Tibial artery (tissue), 4 donors: Measurements from ENCODE around the gene UBA52.

Experiments
- DNase-seq, 2 donors: peaks; one replicate each; pipeline ENCODE4 v3.0.0-alpha.2; 2019
- H3K27ac ChIP-seq, 2 donors: fragments of 200-600 bp; sonication (generic) in 1 of 2; 1 replicate in 1 of 2; 2 replicates in 1 of 2; pipeline ENCODE4 v1.5.1; 2018 to 2019; ENCODE audit warnings: mild to moderate bottlenecking in 1 of 2
- H3K27me3 ChIP-seq, 2 donors: fragments of 200-600 bp; sonication (generic) in 1 of 2; one replicate each; pipeline versions ENCODE4 v1.5.1 to v1.6.0; 2016 to 2019
- H3K36me3 ChIP-seq, 3 donors: fragments of 200-600 bp; sonication (generic) in 2 of 3; one replicate each; pipeline ENCODE4 v1.5.1; 2016 to 2019; ENCODE audit warnings: mild to moderate bottlenecking in 2 of 3
- H3K4me1 ChIP-seq, 4 donors: fragments of 200-600 bp; sonication (generic) in 2 of 4; 1 replicate in 3 of 4; 2 replicates in 1 of 4; pipeline ENCODE4 v1.5.1; 2016 to 2019
- H3K4me3 ChIP-seq, 2 donors: fragments of 200-600 bp; sonication (generic) in 1 of 2; 1 replicate in 1 of 2; 2 replicates in 1 of 2; pipeline ENCODE4 v1.5.1; 2018 to 2019; ENCODE audit warnings: mild to moderate bottlenecking in 2 of 2
- H3K9me3 ChIP-seq, 3 donors: fragments of 200-600 bp; sonication (generic) in 1 of 3; one replicate each; pipeline ENCODE4 v1.5.1; 2016 to 2019
- intact Hi-C: fragments of 100-400 bp; cut with DNase I; formaldehyde crosslinking; loops from one replicate; pipeline ENCODE4 v1.15.0; 2023; ENCODE audit warnings: low total_unique reads
- TF ChIP-seq, protein P1 (sequence below), 2 experiments: fragments of 200-600 bp in 1 of 2; fragments of 450-650 bp in 1 of 2; IDR thresholded peaks; one replicate each; pipeline ENCODE4 v1.5.1; 2017 to 2019; ENCODE audit warnings: antibody characterized with exemption in 2 of 2, mild to moderate bottlenecking in 1 of 2, moderate library complexity in 1 of 2

UBA52 gene

DNA sequence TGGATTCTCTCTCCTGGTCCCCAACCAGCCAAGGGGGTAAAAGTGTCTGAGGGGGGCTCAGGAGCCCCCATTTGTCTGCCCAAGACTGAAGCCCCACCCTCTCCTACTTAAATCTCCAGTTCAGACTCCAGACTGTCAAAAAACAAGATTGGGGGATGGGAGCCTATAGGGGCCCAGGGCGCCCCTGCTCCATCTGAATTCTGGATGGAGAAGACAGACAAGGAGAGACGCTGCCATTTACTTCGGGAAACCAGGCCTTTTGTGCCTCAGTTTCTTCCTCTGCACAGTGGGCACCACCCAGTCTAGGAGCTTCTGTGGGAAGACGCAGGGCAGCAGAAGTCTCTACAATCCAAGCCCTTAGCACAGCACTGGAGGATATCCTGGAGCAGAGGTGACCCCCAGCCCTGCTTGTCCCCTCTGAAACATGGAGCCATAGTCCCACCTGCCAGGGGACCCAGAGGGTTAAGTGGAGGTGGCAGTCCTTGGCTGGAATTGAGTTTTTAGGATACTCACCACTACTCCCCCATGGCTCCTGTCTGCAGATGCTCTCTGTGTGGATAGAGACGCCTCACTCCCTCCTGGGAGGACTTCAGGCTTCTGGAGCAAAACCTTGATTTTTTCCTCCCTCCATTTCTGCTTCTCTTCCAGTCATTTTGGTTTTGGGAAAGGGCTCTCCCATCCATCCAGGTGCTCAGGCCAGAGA, 36.6 kb downstream of the UBA52 start:
- Histone ChIP-seq H3K27me3 (peaks cover 10 to 95% of the 10 kb centered on the region in 2 donors), H3K27ac (peak overlapping the region in 1 of 2 donors; percentile 68), H3K36me3 (no peaks in the 10 kb centered on the region), H3K9me3 (no peaks in the 10 kb centered on the region), H3K4me1 (peaks cover 0 to 64% (median 56%) of the 10 kb centered on the region in 4 donors), H3K4me3 (peak overlapping the region; percentile 46 to 52)
- DNase-seq = no peak
- intact Hi-C loops = no loop called here
- TF ChIP-seq, protein P1, sequence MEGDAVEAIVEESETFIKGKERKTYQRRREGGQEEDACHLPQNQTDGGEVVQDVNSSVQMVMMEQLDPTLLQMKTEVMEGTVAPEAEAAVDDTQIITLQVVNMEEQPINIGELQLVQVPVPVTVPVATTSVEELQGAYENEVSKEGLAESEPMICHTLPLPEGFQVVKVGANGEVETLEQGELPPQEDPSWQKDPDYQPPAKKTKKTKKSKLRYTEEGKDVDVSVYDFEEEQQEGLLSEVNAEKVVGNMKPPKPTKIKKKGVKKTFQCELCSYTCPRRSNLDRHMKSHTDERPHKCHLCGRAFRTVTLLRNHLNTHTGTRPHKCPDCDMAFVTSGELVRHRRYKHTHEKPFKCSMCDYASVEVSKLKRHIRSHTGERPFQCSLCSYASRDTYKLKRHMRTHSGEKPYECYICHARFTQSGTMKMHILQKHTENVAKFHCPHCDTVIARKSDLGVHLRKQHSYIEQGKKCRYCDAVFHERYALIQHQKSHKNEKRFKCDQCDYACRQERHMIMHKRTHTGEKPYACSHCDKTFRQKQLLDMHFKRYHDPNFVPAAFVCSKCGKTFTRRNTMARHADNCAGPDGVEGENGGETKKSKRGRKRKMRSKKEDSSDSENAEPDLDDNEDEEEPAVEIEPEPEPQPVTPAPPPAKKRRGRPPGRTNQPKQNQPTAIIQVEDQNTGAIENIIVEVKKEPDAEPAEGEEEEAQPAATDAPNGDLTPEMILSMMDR (IDR thresholded peaks at IDR 0.05) = no peak

DNA sequence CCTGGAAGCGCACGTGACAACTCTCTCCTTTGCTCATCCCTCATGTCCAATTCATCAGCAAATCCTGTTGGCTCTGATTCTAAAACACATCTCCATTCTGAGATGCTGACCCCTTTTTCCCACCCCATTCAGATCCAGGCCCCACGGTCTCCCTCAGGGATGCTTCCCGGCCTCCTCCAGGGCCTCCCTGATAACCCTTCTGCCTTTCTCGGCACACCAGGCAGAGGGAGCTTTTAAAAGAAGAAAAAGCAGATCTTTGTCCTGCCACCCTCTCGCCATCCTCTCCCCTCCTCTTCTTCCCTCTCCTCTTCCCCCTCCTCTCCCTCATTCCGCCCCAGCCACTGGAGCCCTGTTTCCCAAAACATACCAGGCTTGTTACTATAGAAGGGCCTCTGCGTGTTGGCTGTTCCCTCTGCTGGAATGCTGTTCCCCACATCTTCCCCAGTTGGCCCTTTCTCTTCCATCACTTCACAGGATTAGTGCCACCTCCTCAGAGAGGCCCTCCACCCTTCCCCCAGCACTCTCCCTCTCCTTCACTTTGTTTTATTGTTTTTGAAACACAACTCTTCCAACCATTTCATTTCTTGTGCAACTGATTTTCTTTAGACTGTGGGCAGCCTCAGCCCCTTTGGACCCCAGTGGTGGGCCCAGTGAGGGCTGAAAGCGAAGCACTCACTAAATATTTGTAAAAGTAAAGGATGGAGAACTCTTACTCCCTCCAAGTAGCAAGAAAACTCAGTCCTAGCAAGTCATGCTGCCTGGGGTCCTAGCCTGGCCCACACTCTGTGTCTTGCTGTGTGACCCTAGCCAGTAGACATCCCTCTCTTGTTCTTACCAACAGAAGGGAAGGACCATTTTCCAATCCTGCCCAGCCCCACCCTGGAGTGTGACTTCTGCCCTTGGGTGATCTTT, 37.4 kb downstream of the UBA52 start:
- TF ChIP-seq, protein P1 (IDR thresholded peaks at IDR 0.05) = no peak
- peaks cover 10 to 96% of the 10 kb centered on the region in 2 donors for H3K27me3 ChIP-seq
- no peak overlapping the region for H3K27ac ChIP-seq
- H3K36me3 ChIP-seq = no peaks in the 10 kb centered on the region
- DNase-seq = no peak
- peaks cover 0 to 62% (median 49%) of the 10 kb centered on the region in 4 donors for H3K4me1 ChIP-seq
- H3K9me3 ChIP-seq = no peaks in the 10 kb centered on the region
- intact Hi-C loops = no loop called here
- H3K4me3 ChIP-seq = no peak overlapping the region

DNA sequence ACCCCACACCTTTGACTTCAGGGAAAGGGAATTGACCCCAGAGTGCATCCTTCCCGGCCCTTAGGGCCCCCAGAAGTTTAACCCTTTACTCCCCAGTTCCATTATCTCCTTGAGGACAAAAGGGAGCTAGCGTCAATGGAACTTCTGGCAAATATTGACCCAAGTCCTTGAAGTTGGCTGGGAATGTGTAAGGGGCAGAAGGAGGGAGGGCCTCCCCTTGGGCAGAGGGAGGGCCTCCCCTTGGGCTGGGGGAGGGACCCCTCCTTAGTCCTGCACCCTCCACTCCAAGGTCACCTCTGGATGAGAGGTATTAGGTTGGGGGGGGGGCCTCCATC, 38.0 kb downstream of the UBA52 start:
- Histone ChIP-seq H3K9me3 (no peaks in the 10 kb centered on the region), H3K36me3 (no peaks in the 10 kb centered on the region), H3K27ac (no peak overlapping the region), H3K4me3 (no peak overlapping the region), H3K27me3 (peaks cover 10 to 96% of the 10 kb centered on the region in 2 donors), H3K4me1 (peaks cover 0 to 58% (median 45%) of the 10 kb centered on the region in 4 donors)
- DNase-seq = no peak
- TF ChIP-seq, protein P1 (IDR thresholded peaks at IDR 0.05) = no peak
- intact Hi-C loops = no loop called here

GRCh38 chr19:18610245-18610555, 38.5 kb downstream of the UBA52 start:
- no peak for DNase-seq
- intact Hi-C loops = no loop called here
- TF ChIP-seq, protein P1 (IDR thresholded peaks at IDR 0.05) = no peak
- Histone ChIP-seq H3K36me3 (no peaks in the 10 kb centered on the region), H3K4me1 (peaks cover 0 to 57% (median 45%) of the 10 kb centered on the region in 4 donors), H3K27me3 (peaks cover 10 to 96% of the 10 kb centered on the region in 2 donors), H3K27ac (no peak overlapping the region), H3K9me3 (no peaks in the 10 kb centered on the region), H3K4me3 (no peak overlapping the region)

- no peaks in the 10 kb centered on the region for H3K9me3 ChIP-seq
- H3K4me1 ChIP-seq = peaks cover 0 to 52% (median 42%) of the 10 kb centered on the region in 4 donors
- no peaks in the 10 kb centered on the region for H3K36me3 ChIP-seq
- no peak for DNase-seq
- intact Hi-C loops = no loop called here
- H3K27me3 ChIP-seq = peaks cover 10 to 96% of the 10 kb centered on the region in 2 donors
- TF ChIP-seq, protein P1 (IDR thresholded peaks at IDR 0.05) = no peak
- H3K27ac ChIP-seq = no peak overlapping the region
- H3K4me3 ChIP-seq = no peak overlapping the region
Measured at GRCh38 chr19:18610556-18611326, 39.1 kb downstream of the UBA52 start.
